Measurements from ENCODE around the gene MYOZ3. TPM values are rescaled to one million over a fixed set of nuclear protein-coding genes. Genes with fewer than 3 reads are reported as not detected.

MYOZ3 gene
- polyA plus RNA-seq, 1 of the 3 experiments (the other 2 are of a cell fraction), result 0.26 TPM

GRCh38 chr5:150651382-150651781 lies 9.7 kb upstream of the MYOZ3 start:
- no peaks in the 10 kb centered on the region for H3F3A ChIP-seq (replicated peaks; ENCODE audit: insufficient read depth)
- peaks cover 9 to 42% of the 10 kb centered on the region in 2 experiments for H3K4me1 ChIP-seq (ENCODE audit: control insufficient read depth in 1 of 2, insufficient read depth in 2 of 2, low read depth in 1 of 2, low read length in 1 of 2)
- no peak overlapping the region for H3K4me2 ChIP-seq
- peaks cover 11 to 37% of the 10 kb centered on the region in 2 experiments for H3K36me3 ChIP-seq (replicated peaks in 1 of 2; ENCODE audit: control insufficient read depth in 1 of 2, insufficient read depth in 2 of 2, low read length in 1 of 2)
- no peaks in the 10 kb centered on the region for H3K27me3 ChIP-seq (ENCODE audit: insufficient read depth)
- ChIA-PET CTCF (interaction anchor here (0.6 to 12.2 kb wide), 8 partner anchors 9 to 192 kb away, joined by 3 to 160 read pairs (median 4); partner anchors contain the start of gene SYNPO), POLR2A (interaction anchor here (0.8 to 1.4 kb wide), 2 partner anchors 11 to 201 kb away, joined by 3 read pairs; partner anchors contain the start of gene SYNPO)
- no peak for DNase-seq
- no peak overlapping the region for H3K4me3 ChIP-seq (ENCODE audit: low read depth in 2 of 2, low read length in 1 of 2)
- peak overlapping the region in 1 of 2 experiments; percentile 76; a peak in 1 of 4 replicates for H3K27ac ChIP-seq (ENCODE audit: low read depth in 2 of 2, low read length in 1 of 2)
- H3K9me2 ChIP-seq, result no peaks in the 10 kb centered on the region
- no peaks in the 10 kb centered on the region for H3K9me3 ChIP-seq
- H3K9ac ChIP-seq, result no peak overlapping the region
- 82% methylated on average over 1 of the region's 1 CpG for WGBS (ENCODE audit: low lambda C conversion rate)
- H2AFZ ChIP-seq (ENCODE audit: low read depth), result no peak overlapping the region
- no peaks in the 10 kb centered on the region; the same call in 1 of the 2 replicates for H4K20me1 ChIP-seq (ENCODE audit: insufficient read depth)
- peaks cover 8% of the 10 kb centered on the region for H3K79me2 ChIP-seq (ENCODE audit: insufficient read depth)
- TF ChIP-seq RXRA (IDR thresholded peaks at IDR 0.05; ENCODE audit: borderline replicate concordance, low read depth) (no peak), CHD2 (IDR thresholded peaks at IDR 0.05; ENCODE audit: low read length, partially characterized antibody) (no peak), SMC3 (IDR thresholded peaks at IDR 0.05; ENCODE audit: low read depth, low read length) (no peak), MEF2A (IDR thresholded peaks at IDR 0.05; ENCODE audit: borderline replicate concordance, low read depth) (no peak), FOXM1 (IDR thresholded peaks at IDR 0.05; ENCODE audit: low read depth) (no peak), FOXJ3 (CRISPR knock-in tag; IDR thresholded peaks at IDR 0.05) (no peak), CTCF (IDR thresholded peaks at IDR 0.05) (no peak), EP300 (IDR thresholded peaks at IDR 0.05; ENCODE audit: borderline replicate concordance in 1 of 2, low read depth in 1 of 2, low read length in 1 of 2) (no peak), JUND (IDR thresholded peaks at IDR 0.05) (no peak), RCOR1 (IDR thresholded peaks at IDR 0.05; ENCODE audit: low read length) (no peak), TEAD4 (IDR thresholded peaks at IDR 0.05; ENCODE audit: borderline replicate concordance, insufficient read depth) (no peak), SIN3A (IDR thresholded peaks at IDR 0.05; ENCODE audit: borderline replicate concordance, low read depth, low read length) (no peak)

GRCh38 chr5:150651924-150652671 lies 9.0 kb upstream of the MYOZ3 start:
- TF ChIP-seq RXRA (IDR thresholded peaks at IDR 0.05; ENCODE audit: borderline replicate concordance, low read depth) (no peak), PBX3 (IDR thresholded peaks at IDR 0.05) (no peak), YY1 (IDR thresholded peaks at IDR 0.05; ENCODE audit: low read depth) (no peak), GABPA (IDR thresholded peaks at IDR 0.05; ENCODE audit: low read depth) (no peak), TCF12 (IDR thresholded peaks at IDR 0.05) (no peak), FOXM1 (IDR thresholded peaks at IDR 0.05; ENCODE audit: low read depth) (no peak), MXI1 (IDR thresholded peaks at IDR 0.05; ENCODE audit: low read depth, low read length) (no peak), SMC3 (IDR thresholded peaks at IDR 0.05; ENCODE audit: low read depth, low read length) (no peak), TEAD4 (IDR thresholded peaks at IDR 0.05; ENCODE audit: borderline replicate concordance, insufficient read depth) (no peak), SIN3A (IDR thresholded peaks at IDR 0.05; ENCODE audit: borderline replicate concordance, low read depth, low read length) (no peak), CTCF (IDR thresholded peaks at IDR 0.05) (no peak), USF1 (IDR thresholded peaks at IDR 0.05; ENCODE audit: borderline replicate concordance, low read depth) (no peak)
- Histone ChIP-seq H3K9me2 (no peaks in the 10 kb centered on the region), H3K36me3 (replicated peaks in 1 of 2; ENCODE audit: control insufficient read depth in 1 of 2, insufficient read depth in 2 of 2, low read length in 1 of 2) (peaks cover 11 to 37% of the 10 kb centered on the region in 2 experiments), H3K4me1 (ENCODE audit: control insufficient read depth in 1 of 2, insufficient read depth in 2 of 2, low read depth in 1 of 2, low read length in 1 of 2) (peaks cover 9 to 47% of the 10 kb centered on the region in 2 experiments), H3K79me2 (ENCODE audit: insufficient read depth) (peaks cover under 1% of the 10 kb centered on the region; the same call in 1 of the 2 replicates), H3K9me3 (no peaks in the 10 kb centered on the region), H3K4me3 (ENCODE audit: low read depth in 2 of 2, low read length in 1 of 2) (no peak overlapping the region), H3K9ac (no peak overlapping the region), H3K27me3 (ENCODE audit: insufficient read depth) (no peaks in the 10 kb centered on the region), H3K4me2 (0 out of 2 replicates have a peak overlapping the region, but pooled peaks have one; percentile 22), H2AFZ (ENCODE audit: low read depth) (no peak overlapping the region), H4K20me1 (ENCODE audit: insufficient read depth) (no peaks in the 10 kb centered on the region; the same call in 1 of the 2 replicates), H3K27ac (ENCODE audit: low read depth in 2 of 2, low read length in 1 of 2) (peak overlapping the region in 1 of 2 experiments; percentile 76; a peak in 2 of 4 replicates), H3F3A (replicated peaks; ENCODE audit: insufficient read depth) (no peaks in the 10 kb centered on the region)
- WGBS (ENCODE audit: low lambda C conversion rate), result 91% methylated on average over 12 of the region's 13 CpGs
- no peak for DNase-seq
- POLR2A ChIA-PET, result interaction anchor here (0.6 to 2.3 kb wide), 4 partner anchors 10 to 202 kb away, joined by 3 to 7 read pairs (median 3); partner anchors contain the start of gene SYNPO
- CTCF ChIA-PET, result interaction anchor here (0.6 to 12.2 kb wide), 17 partner anchors 8 to 195 kb away, joined by 3 to 160 read pairs (median 4); partner anchors contain the start of genes MYOZ3 and SYNPO
